ENCODE results near the gene KCNJ6.
"Not testable (repeated sequence)": the region's sequence is repeated elsewhere in the genome, so short reads cannot be mapped to it uniquely, and the experiment has no call there.

KCNJ6 gene

DNA sequence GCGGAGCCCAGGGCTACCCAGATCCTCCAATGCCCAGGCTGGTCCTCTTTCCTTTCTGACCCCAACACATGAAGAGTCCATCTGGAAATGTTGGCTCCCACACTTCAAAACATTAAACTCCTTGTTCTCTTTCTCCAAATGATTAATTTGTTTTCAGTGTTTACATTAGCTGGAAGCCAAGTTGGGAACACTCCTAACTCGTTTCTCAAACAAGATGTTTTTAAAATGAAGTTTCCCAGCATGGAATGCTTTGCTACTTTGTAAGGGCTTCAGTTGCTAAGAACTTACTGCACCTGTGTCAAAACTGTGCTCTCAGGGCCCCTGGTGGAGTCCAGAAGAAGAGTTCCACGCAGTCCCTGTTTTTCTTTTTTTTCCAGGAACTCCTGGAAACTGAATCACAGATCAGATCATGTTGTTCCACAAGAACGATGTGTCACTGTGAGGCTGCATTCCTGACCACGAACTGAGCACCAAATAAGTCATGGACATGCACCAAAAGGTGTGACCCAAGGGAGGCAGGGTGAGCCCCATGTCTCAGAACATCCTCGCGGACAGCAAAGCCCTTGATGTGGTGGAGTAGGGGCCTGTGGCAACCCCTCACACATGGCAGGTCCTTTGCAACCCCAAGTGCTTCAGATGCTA is 257.3 kb downstream of the KCNJ6 start:
- Histone ChIP-seq H3K4me1 (ENCODE audit: control insufficient read depth in 1 of 2, insufficient read depth in 2 of 2, low read length in 2 of 2) (no peaks in the 10 kb centered on the region), H3K27ac (ENCODE audit: low read depth, low read length) (no peak overlapping the region), H3K4me3 (ENCODE audit: low read depth in 1 of 2, low read length in 2 of 2) (no peak overlapping the region), H3K36me3 (ENCODE audit: control insufficient read depth in 1 of 2, insufficient read depth in 2 of 2, low read length in 2 of 2) (no peaks in the 10 kb centered on the region), H3K27me3 (ENCODE audit: control insufficient read depth in 1 of 2, insufficient read depth in 2 of 2, low read length in 2 of 2) (peaks cover 0 to 2% of the 10 kb centered on the region in 2 donors), H3K9ac (ENCODE audit: low read depth in 1 of 2, low read length in 2 of 2) (no peak overlapping the region), H3K9me3 (ENCODE audit: control insufficient read depth in 1 of 2, low read length in 2 of 2) (no peaks in the 10 kb centered on the region)

DNA sequence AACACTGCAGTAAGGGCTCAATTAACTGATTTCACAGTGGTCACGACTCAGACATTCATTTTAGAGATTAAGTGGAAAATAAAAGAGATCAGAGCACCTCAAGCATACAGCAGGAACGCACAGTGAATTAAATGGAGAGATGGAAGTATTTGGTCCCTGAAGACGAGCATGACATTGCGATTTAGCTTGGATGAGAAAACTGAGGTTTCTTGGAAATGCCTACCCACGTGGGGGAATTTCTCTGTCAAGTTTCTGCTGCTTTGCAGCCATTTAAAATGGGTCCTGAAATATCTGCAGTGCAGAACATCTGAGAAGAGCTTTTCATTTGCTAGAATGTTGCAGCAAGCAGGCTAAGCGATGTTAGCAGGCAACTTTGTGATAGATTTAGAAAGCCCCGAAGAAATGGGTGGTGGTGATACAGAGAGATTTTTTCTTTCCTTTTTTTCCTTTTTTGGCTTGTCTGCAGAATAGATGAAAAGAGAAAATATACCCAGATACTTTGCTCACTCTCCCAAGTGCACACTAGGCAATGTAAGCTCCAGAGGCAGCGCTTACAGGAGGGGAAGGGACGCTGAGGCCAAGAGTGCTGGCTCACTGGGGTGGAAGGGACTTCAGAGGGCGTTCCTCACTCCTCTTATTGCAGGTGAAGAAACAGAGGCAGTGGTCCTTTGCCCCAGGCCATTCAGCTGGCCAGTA is 258.0 kb downstream of the KCNJ6 start:
- Histone ChIP-seq H3K4me1 (ENCODE audit: control insufficient read depth in 1 of 2, insufficient read depth in 2 of 2, low read length in 2 of 2) (no peaks in the 10 kb centered on the region), H3K27ac (ENCODE audit: low read depth, low read length) (no peak overlapping the region), H3K9ac (ENCODE audit: low read depth in 1 of 2, low read length in 2 of 2) (no peak overlapping the region), H3K4me3 (ENCODE audit: low read depth in 1 of 2, low read length in 2 of 2) (no peak overlapping the region), H3K36me3 (ENCODE audit: control insufficient read depth in 1 of 2, insufficient read depth in 2 of 2, low read length in 2 of 2) (no peaks in the 10 kb centered on the region), H3K27me3 (ENCODE audit: control insufficient read depth in 1 of 2, insufficient read depth in 2 of 2, low read length in 2 of 2) (peaks cover 0 to 2% of the 10 kb centered on the region in 2 donors), H3K9me3 (ENCODE audit: control insufficient read depth in 1 of 2, low read length in 2 of 2) (no peaks in the 10 kb centered on the region)

DNA sequence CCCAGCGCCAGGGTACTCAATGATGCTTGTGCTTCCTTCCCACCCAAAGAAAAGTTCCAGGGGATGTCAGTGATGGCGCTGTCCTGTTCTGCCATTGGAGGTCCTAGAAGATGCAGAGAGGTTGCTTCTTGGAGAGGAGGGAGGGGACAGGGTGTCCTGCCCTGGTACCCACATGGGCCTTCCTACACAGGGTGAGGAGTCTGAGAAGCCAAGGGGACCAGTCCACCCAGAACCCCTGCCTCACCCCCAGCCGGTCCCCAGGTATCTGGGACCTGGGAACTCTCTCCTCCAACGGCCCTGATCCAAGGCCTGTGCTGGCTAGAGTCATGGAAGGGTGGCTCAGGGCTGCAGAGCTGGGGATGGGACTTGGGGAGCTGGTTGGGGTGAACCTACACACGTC is 259.4 kb downstream of the KCNJ6 start:
- no peak overlapping the region for H3K4me3 ChIP-seq (ENCODE audit: low read depth in 1 of 2, low read length in 2 of 2)
- no peak overlapping the region for H3K9ac ChIP-seq (ENCODE audit: low read depth in 1 of 2, low read length in 2 of 2)
- H3K27me3 ChIP-seq (ENCODE audit: control insufficient read depth in 1 of 2, insufficient read depth in 2 of 2, low read length in 2 of 2): peaks cover 0 to 2% of the 10 kb centered on the region in 2 donors
- no peak overlapping the region for H3K27ac ChIP-seq (ENCODE audit: low read depth, low read length)
- H3K4me1 ChIP-seq (ENCODE audit: control insufficient read depth in 1 of 2, insufficient read depth in 2 of 2, low read length in 2 of 2): no peaks in the 10 kb centered on the region
- H3K36me3 ChIP-seq (ENCODE audit: control insufficient read depth in 1 of 2, insufficient read depth in 2 of 2, low read length in 2 of 2): no peaks in the 10 kb centered on the region
- H3K9me3 ChIP-seq (ENCODE audit: control insufficient read depth in 1 of 2, low read length in 2 of 2): no peaks in the 10 kb centered on the region

DNA sequence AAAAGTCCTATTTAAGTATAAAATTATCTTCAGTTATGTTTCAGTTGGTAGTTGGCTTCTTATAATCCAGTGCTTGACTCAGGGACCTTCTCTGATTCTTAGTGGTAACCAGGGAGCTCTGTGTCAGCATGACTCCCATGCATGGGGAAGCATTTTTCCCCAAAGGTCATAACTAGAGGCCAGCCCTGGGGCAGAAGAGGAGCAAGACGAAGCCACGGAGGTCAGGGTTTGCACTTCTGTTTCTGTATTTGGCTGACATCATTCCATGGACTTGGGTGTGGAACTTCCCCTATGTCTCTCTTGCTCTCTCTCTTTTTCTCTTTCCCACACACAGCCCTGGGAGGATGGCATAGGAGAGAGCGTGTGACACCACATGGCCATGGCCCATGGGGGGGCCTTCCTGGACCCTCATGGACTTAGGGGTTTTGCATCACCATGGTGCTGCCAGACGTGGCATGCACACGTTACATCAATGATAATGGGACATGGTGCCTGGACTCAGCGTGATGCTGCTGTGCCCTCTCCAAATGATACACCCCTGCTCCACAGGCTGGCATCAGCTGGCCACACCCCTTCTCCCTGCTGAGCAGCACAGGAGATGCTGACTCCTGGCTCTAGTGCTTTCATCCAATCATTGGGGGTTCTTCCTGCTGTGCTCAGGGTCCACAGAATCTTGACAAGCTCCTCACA is 260.5 kb downstream of the KCNJ6 start:
- Histone ChIP-seq H3K36me3 (ENCODE audit: control insufficient read depth in 1 of 2, insufficient read depth in 2 of 2, low read length in 2 of 2) (no peaks in the 10 kb centered on the region), H3K4me3 (ENCODE audit: low read depth in 1 of 2, low read length in 2 of 2) (no peak overlapping the region), H3K27ac (ENCODE audit: low read depth, low read length) (no peak overlapping the region), H3K27me3 (ENCODE audit: control insufficient read depth in 1 of 2, insufficient read depth in 2 of 2, low read length in 2 of 2) (peaks cover 0 to 2% of the 10 kb centered on the region in 2 donors), H3K9me3 (ENCODE audit: control insufficient read depth in 1 of 2, low read length in 2 of 2) (no peaks in the 10 kb centered on the region), H3K9ac (ENCODE audit: low read depth in 1 of 2, low read length in 2 of 2) (no peak overlapping the region), H3K4me1 (ENCODE audit: control insufficient read depth in 1 of 2, insufficient read depth in 2 of 2, low read length in 2 of 2) (no peaks in the 10 kb centered on the region)

DNA sequence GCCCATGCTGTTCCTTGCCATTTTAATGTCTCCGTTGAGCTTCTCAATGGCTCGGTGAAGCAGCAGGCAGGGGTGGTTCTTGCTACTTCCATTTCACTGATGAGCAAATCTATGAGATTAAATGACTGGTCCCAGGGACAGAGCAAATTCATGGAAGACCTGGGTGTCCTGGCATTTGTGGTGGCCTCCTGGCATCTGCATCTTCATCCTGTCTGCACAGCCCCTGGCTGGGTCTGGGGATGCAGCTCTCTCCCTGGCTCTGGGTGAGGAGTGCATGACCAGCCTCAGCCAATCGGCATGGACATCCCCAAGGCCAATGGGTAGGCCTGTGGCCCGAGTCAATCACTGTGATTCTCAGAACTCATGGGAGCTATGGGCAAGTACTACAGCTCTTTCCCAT is 261.7 kb downstream of the KCNJ6 start:
- Histone ChIP-seq H3K4me1 (ENCODE audit: control insufficient read depth in 1 of 2, insufficient read depth in 2 of 2, low read length in 2 of 2) (no peaks in the 10 kb centered on the region), H3K9me3 (ENCODE audit: control insufficient read depth in 1 of 2, low read length in 2 of 2) (no peaks in the 10 kb centered on the region), H3K27me3 (ENCODE audit: control insufficient read depth in 1 of 2, insufficient read depth in 2 of 2, low read length in 2 of 2) (peaks cover 0 to 2% of the 10 kb centered on the region in 2 donors), H3K27ac (ENCODE audit: low read depth, low read length) (no peak overlapping the region), H3K4me3 (ENCODE audit: low read depth in 1 of 2, low read length in 2 of 2) (no peak overlapping the region), H3K9ac (ENCODE audit: low read depth in 1 of 2, low read length in 2 of 2) (no peak overlapping the region), H3K36me3 (ENCODE audit: control insufficient read depth in 1 of 2, insufficient read depth in 2 of 2, low read length in 2 of 2) (no peaks in the 10 kb centered on the region)

DNA sequence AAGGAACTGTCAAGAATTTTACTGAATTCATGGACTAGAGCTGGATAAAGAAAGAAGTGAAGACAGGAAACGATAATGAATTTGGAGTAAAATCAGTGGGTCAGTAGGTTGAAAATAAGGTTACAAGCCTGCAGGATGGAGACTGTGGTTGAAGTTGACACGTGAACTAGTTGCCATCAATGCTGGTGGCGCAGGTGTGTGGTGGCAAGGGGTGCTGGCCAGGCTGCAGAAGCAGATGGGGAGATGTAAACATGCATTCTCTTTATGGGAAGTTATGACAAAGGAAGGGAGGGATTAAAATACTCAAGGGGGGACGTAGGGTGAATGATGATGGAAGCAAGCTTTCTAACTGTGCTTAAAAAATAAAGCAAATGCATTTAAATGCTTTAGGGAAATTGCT is 263.1 kb downstream of the KCNJ6 start:
- H3K27ac ChIP-seq (ENCODE audit: low read depth, low read length): no peak overlapping the region

DNA sequence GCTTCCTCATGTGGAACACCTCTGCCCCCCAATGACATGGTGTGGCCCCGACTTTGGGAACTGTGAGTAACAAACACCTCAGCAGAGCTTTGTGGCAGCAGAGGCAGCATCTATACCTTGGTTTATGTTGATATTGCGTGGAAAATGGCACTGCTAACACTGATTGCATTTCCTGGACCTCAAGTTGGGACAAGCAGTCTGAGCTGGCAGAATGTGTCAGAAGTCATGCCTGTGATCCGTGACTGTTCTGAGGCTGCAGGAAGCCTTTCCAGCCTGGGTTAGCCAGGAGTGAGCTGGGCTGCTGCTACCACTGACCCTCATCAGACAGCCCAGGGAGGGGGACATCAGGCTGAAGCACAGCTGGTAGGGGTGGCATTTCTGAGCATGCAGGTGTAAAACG is 268.5 kb downstream of the KCNJ6 start:
- Histone ChIP-seq H3K9ac (ENCODE audit: low read depth in 1 of 2, low read length in 2 of 2) (no peak overlapping the region), H3K27ac (ENCODE audit: low read depth, low read length) (no peak overlapping the region), H3K27me3 (ENCODE audit: control insufficient read depth in 1 of 2, insufficient read depth in 2 of 2, low read length in 2 of 2) (no peaks in the 10 kb centered on the region), H3K36me3 (ENCODE audit: control insufficient read depth in 1 of 2, insufficient read depth in 2 of 2, low read length in 2 of 2) (no peaks in the 10 kb centered on the region), H3K4me3 (ENCODE audit: low read depth in 1 of 2, low read length in 2 of 2) (no peak overlapping the region), H3K4me1 (ENCODE audit: control insufficient read depth in 1 of 2, insufficient read depth in 2 of 2, low read length in 2 of 2) (no peaks in the 10 kb centered on the region), H3K9me3 (ENCODE audit: control insufficient read depth in 1 of 2, low read length in 2 of 2) (no peaks in the 10 kb centered on the region)

More for the DNA sequence above, 263.1 kb downstream of the KCNJ6 start:
- no peaks in the 10 kb centered on the region for H3K4me1 ChIP-seq (ENCODE audit: control insufficient read depth in 1 of 2, insufficient read depth in 2 of 2, low read length in 2 of 2)
- no peaks in the 10 kb centered on the region for H3K36me3 ChIP-seq (ENCODE audit: control insufficient read depth in 1 of 2, insufficient read depth in 2 of 2, low read length in 2 of 2)
- H3K4me3 ChIP-seq (ENCODE audit: low read depth in 1 of 2, low read length in 2 of 2): no peak overlapping the region
- no peak overlapping the region for H3K9ac ChIP-seq (ENCODE audit: low read depth in 1 of 2, low read length in 2 of 2)
- no peaks in the 10 kb centered on the region for H3K9me3 ChIP-seq (ENCODE audit: control insufficient read depth in 1 of 2, low read length in 2 of 2)
- H3K27me3 ChIP-seq (ENCODE audit: control insufficient read depth in 1 of 2, insufficient read depth in 2 of 2, low read length in 2 of 2): peaks cover 0 to 2% of the 10 kb centered on the region in 2 donors

DNA sequence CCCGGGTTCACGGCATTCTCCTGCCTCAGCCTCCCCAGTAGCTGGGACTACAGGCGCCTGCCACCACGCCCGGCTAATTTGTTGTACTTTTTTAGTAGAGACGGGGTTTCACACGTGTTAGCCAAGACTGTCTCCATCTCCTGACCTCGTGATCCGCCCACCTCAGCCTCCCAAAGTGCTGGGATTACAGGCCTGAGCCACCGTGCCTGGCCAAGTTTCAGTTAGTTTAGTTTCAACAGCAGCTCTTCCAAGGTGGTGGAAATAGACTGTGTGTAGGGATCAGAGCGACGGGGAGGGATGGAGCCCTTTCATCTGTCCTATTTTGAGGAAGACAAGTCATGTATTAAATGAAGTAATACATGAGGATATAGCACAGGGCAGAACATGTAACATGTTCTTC is 269.5 kb downstream of the KCNJ6 start:
- H3K36me3 ChIP-seq (ENCODE audit: control insufficient read depth in 1 of 2, insufficient read depth in 2 of 2, low read length in 2 of 2); H3K4me1 ChIP-seq (ENCODE audit: control insufficient read depth in 1 of 2, insufficient read depth in 2 of 2, low read length in 2 of 2); H3K27me3 ChIP-seq (ENCODE audit: control insufficient read depth in 1 of 2, insufficient read depth in 2 of 2, low read length in 2 of 2); H3K27ac ChIP-seq (ENCODE audit: low read depth, low read length); H3K9me3 ChIP-seq (ENCODE audit: control insufficient read depth in 1 of 2, low read length in 2 of 2); H3K4me3 ChIP-seq (ENCODE audit: low read depth in 1 of 2, low read length in 2 of 2); H3K9ac ChIP-seq (ENCODE audit: low read depth in 1 of 2, low read length in 2 of 2): not testable (repeated sequence)

DNA sequence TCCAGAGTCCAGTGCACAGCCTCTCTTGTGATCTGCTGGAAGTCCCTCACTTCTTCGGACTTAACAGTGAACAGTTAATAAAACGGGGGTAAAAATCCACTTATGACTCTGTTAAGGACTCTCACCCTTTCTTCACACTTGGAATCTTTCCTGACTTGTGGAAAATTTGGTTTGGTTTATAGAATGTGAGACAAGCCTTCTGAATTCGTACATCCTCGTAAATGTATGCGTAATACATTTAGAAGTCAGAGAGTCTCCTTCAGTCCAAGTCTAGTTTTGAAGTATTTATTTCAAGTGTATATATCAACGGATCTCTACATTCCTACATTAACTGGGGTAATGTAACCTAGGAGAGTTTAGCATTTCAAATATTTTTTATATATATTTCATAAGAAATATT is 270.4 kb downstream of the KCNJ6 start:
- Histone ChIP-seq H3K36me3 (ENCODE audit: control insufficient read depth in 1 of 2, insufficient read depth in 2 of 2, low read length in 2 of 2) (no peaks in the 10 kb centered on the region), H3K4me1 (ENCODE audit: control insufficient read depth in 1 of 2, insufficient read depth in 2 of 2, low read length in 2 of 2) (no peaks in the 10 kb centered on the region), H3K9me3 (ENCODE audit: control insufficient read depth in 1 of 2, low read length in 2 of 2) (no peaks in the 10 kb centered on the region), H3K9ac (ENCODE audit: low read depth in 1 of 2, low read length in 2 of 2) (no peak overlapping the region), H3K4me3 (ENCODE audit: low read depth in 1 of 2, low read length in 2 of 2) (no peak overlapping the region), H3K27ac (ENCODE audit: low read depth, low read length) (no peak overlapping the region), H3K27me3 (ENCODE audit: control insufficient read depth in 1 of 2, insufficient read depth in 2 of 2, low read length in 2 of 2) (no peaks in the 10 kb centered on the region)

DNA sequence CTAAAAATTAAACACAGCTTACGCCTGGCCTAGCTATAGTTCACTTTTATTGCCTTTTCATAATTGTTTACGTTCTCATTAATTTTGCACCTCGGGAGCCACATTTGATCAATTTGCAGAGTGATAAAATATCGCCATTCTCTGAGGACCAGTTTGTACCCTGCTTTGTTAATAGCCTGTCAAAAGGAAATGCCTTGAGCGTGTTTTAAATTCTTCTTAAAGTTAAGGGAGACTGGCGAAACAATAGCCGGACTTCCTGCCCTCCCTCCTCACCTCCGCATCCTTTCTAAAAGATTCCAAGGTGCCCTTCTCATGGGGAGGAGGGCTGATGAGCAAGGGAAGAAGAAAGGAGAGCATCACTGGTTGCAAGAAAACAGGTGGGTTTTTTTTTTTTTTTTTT is 271.6 kb downstream of the KCNJ6 start:
- no peaks in the 10 kb centered on the region for H3K9me3 ChIP-seq (ENCODE audit: control insufficient read depth in 1 of 2, low read length in 2 of 2)
- no peak overlapping the region for H3K9ac ChIP-seq (ENCODE audit: low read depth in 1 of 2, low read length in 2 of 2)
- H3K4me3 ChIP-seq (ENCODE audit: low read depth in 1 of 2, low read length in 2 of 2): no peak overlapping the region
- no peaks in the 10 kb centered on the region for H3K4me1 ChIP-seq (ENCODE audit: control insufficient read depth in 1 of 2, insufficient read depth in 2 of 2, low read length in 2 of 2)
- H3K36me3 ChIP-seq (ENCODE audit: control insufficient read depth in 1 of 2, insufficient read depth in 2 of 2, low read length in 2 of 2): no peaks in the 10 kb centered on the region
- no peaks in the 10 kb centered on the region for H3K27me3 ChIP-seq (ENCODE audit: control insufficient read depth in 1 of 2, insufficient read depth in 2 of 2, low read length in 2 of 2)
- no peak overlapping the region for H3K27ac ChIP-seq (ENCODE audit: low read depth, low read length)
